HG02798 (cell line): ENCODE results near the gene MYBPC1.
A peak's percentile ranks its signal among the peaks of the same experiment; 100 is the strongest.
"Not testable (repeated sequence)": the region's sequence is repeated elsewhere in the genome, so short reads cannot be mapped to it uniquely, and the experiment has no call there.

Experiments
- ATAC-seq: cut with Tn5 transposase; IDR thresholded peaks from one replicate; pipeline ENCODE4 v1.9.1; 2021; ENCODE audit warnings: mild to moderate bottlenecking; ENCODE audit not compliant: unreplicated experiment, poor library complexity

The MYBPC1 gene

GRCh38 chr12:101650346-101651117 is 55.8 kb downstream of the MYBPC1 start:
- no peak for ATAC-seq

DNA sequence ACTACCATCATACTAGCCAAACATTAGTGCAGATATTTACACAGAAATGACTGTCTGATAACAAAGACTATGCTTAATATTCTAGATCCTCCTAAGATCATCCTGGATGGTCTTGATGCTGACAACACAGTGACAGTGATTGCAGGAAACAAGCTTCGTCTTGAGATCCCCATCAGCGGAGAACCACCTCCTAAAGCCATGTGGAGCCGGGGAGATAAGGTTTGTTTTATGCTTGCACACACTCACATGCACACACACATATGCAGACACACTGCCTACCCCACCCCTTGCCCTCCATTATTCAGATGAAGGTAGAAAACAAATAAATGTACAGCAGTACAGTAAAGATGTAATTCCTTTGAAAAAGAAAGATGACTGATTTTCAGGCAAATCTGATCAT is 58.3 kb downstream of the MYBPC1 start:
- no peak for ATAC-seq

DNA sequence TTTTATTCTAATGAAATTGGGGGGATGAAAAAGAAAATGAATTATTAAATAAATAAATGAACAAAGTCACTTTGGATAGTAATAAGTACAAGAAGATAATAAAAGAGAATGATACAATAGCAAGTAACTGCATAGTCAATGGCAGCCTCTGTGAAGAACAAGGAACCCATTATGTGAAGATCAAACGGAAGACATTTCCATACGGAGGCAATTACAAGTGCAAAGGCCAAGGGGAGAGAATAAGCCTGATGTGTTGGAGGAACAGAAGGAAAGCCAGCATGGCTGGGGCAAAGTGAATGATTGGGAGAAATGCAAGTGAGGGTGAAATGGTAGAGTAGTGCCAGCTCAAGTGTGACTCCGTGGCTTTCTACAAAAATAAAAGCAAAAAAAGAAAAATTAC is 58.7 kb downstream of the MYBPC1 start:
- no peak for ATAC-seq

GRCh38 chr12:101654442-101654841 is 59.7 kb downstream of the MYBPC1 start:
- no peak for ATAC-seq

GRCh38 chr12:101655393-101655792 is 60.6 kb downstream of the MYBPC1 start:
- ATAC-seq, result no peak

GRCh38 chr12:101660662-101661061 is 65.9 kb downstream of the MYBPC1 start:
- ATAC-seq, result not testable (repeated sequence)

DNA sequence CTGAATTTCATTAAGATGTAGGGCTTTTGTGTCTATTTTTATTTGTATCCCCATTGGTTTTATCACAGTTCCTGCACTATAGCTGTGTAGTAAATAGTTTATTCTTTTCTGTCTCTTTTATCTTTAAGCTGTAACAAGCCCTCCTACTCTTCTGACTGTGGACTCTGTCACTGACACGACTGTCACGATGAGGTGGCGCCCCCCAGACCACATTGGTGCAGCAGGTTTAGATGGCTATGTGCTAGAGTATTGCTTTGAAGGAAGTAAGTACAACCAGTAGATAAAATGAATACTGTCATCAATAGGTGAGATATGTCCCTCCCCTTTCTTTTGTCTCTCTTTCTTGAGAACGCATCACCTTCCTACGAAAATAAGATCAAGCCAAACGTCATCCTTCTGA is 68.5 kb downstream of the MYBPC1 start:
- no peak for ATAC-seq

GRCh38 chr12:101664992-101665391 is 70.2 kb downstream of the MYBPC1 start:
- no peak for ATAC-seq

DNA sequence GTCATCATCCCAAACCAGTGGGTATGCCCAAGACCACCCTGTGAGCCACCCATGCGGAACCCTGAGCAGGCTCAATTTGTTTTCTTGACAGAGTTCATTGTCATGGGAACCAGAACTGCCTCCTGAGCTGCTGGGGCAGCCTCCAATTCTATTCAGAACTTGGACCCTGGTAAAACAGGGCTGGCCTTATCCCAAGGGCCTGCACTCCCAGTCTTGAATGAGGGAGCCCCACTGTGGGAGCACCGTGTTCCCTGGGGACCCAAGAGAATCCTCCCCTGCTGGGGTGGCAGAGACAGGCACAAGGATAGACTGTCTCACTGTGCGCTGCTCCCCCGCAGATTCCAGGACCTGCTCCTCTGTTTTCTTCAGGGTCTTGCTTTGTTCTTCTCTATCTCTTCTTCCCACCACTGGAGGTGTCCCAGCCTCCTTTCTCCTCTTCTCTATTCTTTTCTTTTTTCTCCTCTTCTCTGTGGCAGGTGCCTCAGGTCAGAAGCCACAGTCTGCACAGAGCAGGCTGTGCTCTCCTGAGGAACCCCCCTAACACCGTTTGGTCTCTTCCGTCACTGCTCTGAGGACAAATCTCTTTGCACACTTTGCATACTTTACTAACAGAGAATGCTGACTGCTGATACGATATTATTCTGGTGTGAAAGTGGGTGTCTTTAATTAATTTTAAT is 71.4 kb downstream of the MYBPC1 start:
- ATAC-seq, result no peak

GRCh38 chr12:101667591-101667990 is 72.8 kb downstream of the MYBPC1 start:
- ATAC-seq, result no peak

DNA sequence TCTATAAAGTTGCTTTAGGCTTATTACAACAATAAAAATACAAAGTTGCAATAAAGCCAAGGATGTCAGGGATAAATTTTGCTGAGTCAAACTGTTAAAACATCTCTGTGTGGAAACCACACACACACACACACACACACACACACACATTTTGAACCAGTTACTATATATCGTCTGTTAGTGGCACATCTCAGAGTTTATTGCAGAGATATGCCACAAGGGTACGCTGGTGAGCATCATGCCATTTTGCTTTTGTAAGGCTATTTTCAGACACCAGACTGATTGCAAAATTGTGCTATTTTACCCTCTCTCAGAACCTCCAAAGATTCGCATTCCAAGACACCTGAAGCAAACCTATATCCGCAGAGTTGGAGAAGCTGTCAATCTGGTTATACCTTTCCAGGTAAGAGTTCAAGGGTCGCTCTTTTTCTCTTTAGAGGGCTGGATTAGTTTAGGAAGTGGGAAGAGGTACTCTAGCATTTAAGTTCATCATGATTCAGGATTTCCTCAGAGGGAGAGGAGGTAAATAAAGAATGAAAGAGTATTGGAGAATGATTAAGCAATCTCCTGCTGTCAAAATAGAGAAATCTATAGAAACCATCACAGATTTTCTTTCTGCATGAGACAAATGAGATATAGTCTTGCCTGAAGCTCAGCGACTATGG is 75.4 kb downstream of the MYBPC1 start:
- no peak for ATAC-seq

GRCh38 chr12:101671157-101671791 is 76.5 kb downstream of the MYBPC1 start:
- peak; percentile 66 for ATAC-seq

DNA sequence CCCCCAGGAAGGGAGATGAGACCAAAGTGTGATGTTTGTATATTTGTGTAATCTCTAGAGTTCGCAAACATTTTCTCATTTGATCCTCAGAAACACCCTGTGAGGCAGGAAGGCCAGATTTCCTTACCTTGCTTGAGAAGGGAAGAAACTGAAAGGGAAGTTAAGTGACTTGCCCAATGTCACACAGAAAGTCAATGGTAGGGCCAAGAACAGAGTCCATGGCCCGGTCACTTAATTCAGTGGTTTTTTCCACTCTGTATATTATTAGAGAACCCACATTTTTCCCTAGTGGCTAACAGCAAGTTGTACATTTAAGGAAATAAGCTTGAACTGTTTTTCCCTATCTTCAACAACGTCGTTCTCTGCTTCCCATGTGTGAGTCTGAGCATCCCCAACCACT is 77.1 kb downstream of the MYBPC1 start:
- no peak for ATAC-seq

DNA sequence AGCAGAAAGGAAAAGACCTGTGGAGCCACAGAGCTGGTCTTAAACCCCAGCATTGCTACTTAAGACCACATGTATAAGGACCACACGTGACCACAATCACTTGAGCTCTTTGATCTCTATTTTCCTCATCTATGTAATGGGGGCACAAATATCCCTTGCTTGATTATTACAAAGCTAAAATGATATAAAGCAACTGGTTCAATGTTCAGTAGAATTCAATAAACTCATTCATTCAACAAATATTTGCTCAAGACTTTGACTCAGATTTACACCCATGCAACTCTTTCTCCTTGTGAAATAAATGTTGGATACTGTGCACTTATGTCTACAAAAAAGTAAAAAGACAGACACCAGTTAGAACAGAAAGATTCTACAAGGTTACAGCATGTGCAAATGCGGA is 80.8 kb downstream of the MYBPC1 start:
- ATAC-seq, result no peak

GRCh38 chr12:101676497-101676896 is 81.7 kb downstream of the MYBPC1 start:
- not testable (repeated sequence) for ATAC-seq

DNA sequence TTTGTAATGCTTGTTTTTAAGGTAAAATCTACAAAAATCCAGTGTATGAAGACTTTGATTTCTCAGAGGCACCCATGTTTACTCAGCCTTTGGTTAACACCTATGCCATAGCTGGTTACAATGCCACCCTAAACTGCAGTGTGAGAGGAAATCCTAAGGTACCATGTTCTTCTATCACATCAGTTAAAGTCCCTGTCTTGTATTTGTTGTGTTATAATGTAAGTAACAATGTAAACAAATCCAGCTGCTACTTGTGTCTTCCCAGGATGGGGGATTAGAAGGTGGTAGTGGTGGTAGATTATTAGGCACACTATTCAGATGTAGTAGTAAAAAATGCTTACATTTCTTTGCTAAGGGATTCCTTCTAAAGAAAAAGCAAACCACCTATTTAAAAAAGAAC is 83.3 kb downstream of the MYBPC1 start:
- no peak for ATAC-seq

DNA sequence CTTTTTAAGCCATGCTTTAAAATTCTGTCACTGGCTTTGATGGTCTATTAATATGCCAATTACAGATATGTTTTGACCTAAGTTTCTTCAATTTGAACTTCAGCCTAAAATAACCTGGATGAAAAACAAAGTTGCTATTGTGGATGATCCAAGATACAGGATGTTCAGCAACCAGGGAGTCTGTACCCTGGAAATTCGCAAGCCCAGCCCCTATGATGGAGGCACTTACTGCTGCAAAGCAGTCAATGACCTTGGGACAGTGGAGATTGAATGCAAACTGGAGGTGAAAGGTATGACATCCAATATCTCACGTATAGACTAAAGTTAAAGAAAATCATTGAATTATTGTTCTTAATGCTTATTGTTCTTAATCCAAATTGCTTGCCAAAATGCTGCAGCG is 85.5 kb downstream of the MYBPC1 start:
- no peak for ATAC-seq

DNA sequence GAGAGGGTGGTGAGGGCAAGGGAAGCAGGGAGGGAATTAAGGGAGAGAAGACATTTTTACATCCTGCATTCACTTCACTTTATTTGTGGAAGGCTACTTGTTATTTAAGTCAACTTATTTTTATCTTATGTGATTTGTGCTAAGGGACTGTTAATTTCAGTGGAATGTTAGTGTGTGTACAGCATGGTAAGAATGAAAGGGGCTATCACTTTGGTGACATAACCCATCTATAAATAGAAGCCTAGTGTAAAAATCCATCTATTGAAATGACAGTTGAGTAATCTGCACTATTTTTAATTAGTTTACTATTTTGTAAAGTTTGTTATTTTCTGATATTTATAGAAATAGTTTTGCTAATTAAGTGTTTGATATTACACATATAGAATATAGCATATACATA is 85.9 kb downstream of the MYBPC1 start:
- ATAC-seq, result no peak

GRCh38 chr12:101681627-101682026 is 86.9 kb downstream of the MYBPC1 start:
- ATAC-seq, result not testable (repeated sequence)

DNA sequence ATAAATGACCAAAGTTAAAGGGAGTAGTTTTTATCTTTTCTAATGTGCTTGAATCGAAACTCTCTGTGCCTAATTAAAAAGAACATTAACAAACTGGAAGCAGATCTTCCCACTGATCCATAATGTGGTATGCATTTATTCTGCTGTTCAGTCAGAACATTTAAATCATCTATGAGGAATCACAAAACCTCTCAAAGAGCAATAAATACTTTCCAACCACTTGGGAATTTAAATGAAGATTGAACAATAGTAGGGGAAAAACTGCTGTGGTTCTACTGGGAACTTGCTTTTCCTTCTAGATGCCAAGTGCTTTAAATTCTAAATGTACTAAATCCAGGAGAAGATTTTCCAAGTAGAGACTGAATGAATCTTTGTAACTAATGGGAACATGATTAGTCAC is 90.3 kb downstream of the MYBPC1 start:
- ATAC-seq, result no peak

DNA sequence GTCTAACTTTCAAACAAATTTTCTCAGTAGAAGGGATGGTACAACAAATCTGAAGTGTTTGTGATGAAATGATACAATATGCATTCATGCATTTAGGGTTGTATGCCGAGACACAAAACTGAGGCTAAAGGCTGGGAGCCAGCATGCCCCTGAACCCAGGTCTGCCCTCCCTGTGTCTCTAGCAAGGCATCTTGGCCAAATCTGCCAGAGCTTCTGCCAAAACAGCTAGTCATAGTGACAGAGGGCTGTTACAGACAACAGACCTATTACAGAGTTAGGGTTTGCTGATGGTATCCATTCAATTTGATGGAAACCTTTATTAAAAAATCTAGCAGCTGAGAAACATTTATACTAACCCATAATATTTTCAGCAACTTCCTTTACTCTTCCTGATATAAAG is 91.4 kb downstream of the MYBPC1 start:
- no peak for ATAC-seq
